Pancreas (tissue), 10 donors: Measurements from ENCODE around the gene DYNLT3. TPM values are rescaled to one million over a fixed set of nuclear protein-coding genes. Genes with fewer than 3 reads are reported as not detected.

Source experiments
- ATAC-seq, 4 donors: fragments of 200-7000 bp; cut with Tn5 transposase; one replicate each; pipeline versions ENCODE4 v1.8.0 to v1.9.1; 2020; ENCODE audit warnings: mild to moderate bottlenecking in 4 of 4, moderate library complexity in 4 of 4
- DNase-seq, 6 donors: peaks; one replicate each; pipeline ENCODE4 v3.0.0-alpha.2; 2020
- FAIRE-seq: peaks from 2 replicates; lab custom pipeline; 2012; peaks lifted over from hg19 to GRCh38; lab: Jason Lieb, UNC
- H3K27ac ChIP-seq, 4 donors: fragments of 200-600 bp; sonication (generic); 1 replicate in 3 of 4; 2 replicates in 1 of 4; pipeline versions ENCODE4 v1.5.0 to v1.8.0; 2020
- H3K27me3 ChIP-seq, 4 donors: fragments of 200-600 bp; one replicate each; pipeline ENCODE4 v1.8.0; 2021
- H3K36me3 ChIP-seq, 3 donors: fragments of 200-600 bp; sonication (generic) in 1 of 3; one replicate each; pipeline versions ENCODE4 v1.5.0 to v1.8.0; 2020 to 2021
- H3K4me1 ChIP-seq, 3 donors: fragments of 200-600 bp; one replicate each; pipeline ENCODE4 v1.8.0; 2021
- H3K4me3 ChIP-seq, 4 donors: fragments of 200-600 bp; sonication (generic) in 2 of 4; one replicate each; pipeline versions ENCODE4 v1.5.0 to v1.8.0; 2020 to 2021
- H3K9me3 ChIP-seq, 4 donors: fragments of 200-600 bp; one replicate each; pipeline ENCODE4 v1.8.0; 2021
- CTCF ChIP-seq, 4 donors: fragments of 200-600 bp; sonication (generic) in 3 of 4; IDR thresholded peaks; one replicate each; pipeline versions ENCODE4 v1.5.0 to v1.8.0; 2021; ENCODE audit warnings: antibody characterized with exemption in 4 of 4
- intact Hi-C, 3 donors: fragments of 100-400 bp; cut with DNase I; formaldehyde crosslinking; loops; one replicate each; pipeline versions ENCODE4 v1.11.1 to v1.14.2; 2022
- polyA plus RNA-seq, 2 donors: library from polyadenylated mRNA; stranded (reverse); fragments of 200-250 nt; gene quantifications; one replicate each; pipeline ENCODE4 v1.2.3, GENCODE V29; 2013
- total RNA-seq, 6 donors: library from RNA; stranded (reverse); fragmentation: NEBNext Ultra II Directional in 4 of 6; extraction: Animal tissue kit (Norgen Biotek cat#: 25700) in 4 of 6; gene quantifications; one replicate each; pipeline versions ENCODE4 v1.2.1 to v1.2.4, GENCODE V29; 2021 to 2023
- donor health status: healthy with polysubstance abuse.
- donor health status: DM: no; HTN: no; CAD: no; lungs with moderate emphysema.
- donor health status: DM: no; HTN: no; CAD: no.
- donor health status: control.
- donor health status: control.
- donor health status: Bipolar disorder and iron deficiency.
- donor health status: DM: yes; HTN: yes; CAD: no.
- donor health status: DM: no; HTN: no; CAD: no.
- donor health status: DM: no; HTN: no; CAD: no.
- donor health status: DM: yes; HTN: yes; CAD: no.

Gene DYNLT3
- total and polyA plus RNA-seq, 8 donors, result 5.0 to 18.8 (median 7.9) TPM

GRCh38 chrX:37796310-37796709 lies 51.1 kb downstream of the DYNLT3 start:
- no peaks in the 10 kb centered on the region for H3K36me3 ChIP-seq
- peaks cover 0 to 6% (median 0%) of the 10 kb centered on the region in 4 donors for H3K27me3 ChIP-seq
- FAIRE-seq, result peak; percentile 68
- H3K4me3 ChIP-seq, result no peak overlapping the region
- no peak overlapping the region for H3K27ac ChIP-seq
- ATAC-seq, result no peak
- H3K9me3 ChIP-seq, result no peaks in the 10 kb centered on the region
- TF ChIP-seq CTCF (IDR thresholded peaks at IDR 0.05), result no peak
- intact Hi-C loops, result no loop called here
- H3K4me1 ChIP-seq, result peaks cover 0 to 5% (median 0%) of the 10 kb centered on the region in 3 donors
- no peak for DNase-seq

Other genes with a start within 250 kb of the DYNLT3 start
- 1 to 10 TPM; 3.1 to 5.4 (median 4.1) TPM for gene XK, start 161.8 kb downstream of the DYNLT3 start, total RNA-seq
- gene XK, start 161.8 kb downstream of the DYNLT3 start, polyA plus RNA-seq, result 1 to 10 TPM; 1.2 to 1.3 TPM
- gene CYBB, start 67.5 kb downstream of the DYNLT3 start, total RNA-seq, result 10 to 100 TPM in 3 of 6 donors, 1 to 10 TPM in 3; 1.5 to 38.3 (median 7.6) TPM
- gene CYBB, start 67.5 kb downstream of the DYNLT3 start, polyA plus RNA-seq, result 1 to 10 TPM in 1 of 2 donors, under 1 TPM in 1; 0.80 to 1.1 TPM
- gene SYTL5, start 159.0 kb upstream of the DYNLT3 start, total RNA-seq, result 1 to 10 TPM; 1.2 to 5.9 (median 3.0) TPM
- gene SYTL5, start 159.0 kb upstream of the DYNLT3 start, polyA plus RNA-seq, result 1 to 10 TPM in 1 of 2 donors, under 1 TPM in 1; 0.77 to 1.9 TPM